Transverse colon (tissue), 4 donors: Measurements from ENCODE around the gene ARL15. TPM values are rescaled to one million over a fixed set of nuclear protein-coding genes. Genes with fewer than 3 reads are reported as not detected.

Experiments used
- DNase-seq: peaks from one replicate; pipeline ENCODE4 v3.0.0-alpha.2; 2019
- H3K27ac ChIP-seq, 4 donors: fragments of 200-600 bp; sonication (generic); 2 replicates each; pipeline ENCODE4 v1.5.1; 2016 to 2018; ENCODE audit warnings: inconsistent platforms in 4 of 4
- H3K27me3 ChIP-seq: fragments of 200-600 bp; sonication (generic); 2 replicates; pipeline ENCODE4 v1.5.1; 2017; ENCODE audit warnings: inconsistent platforms
- H3K36me3 ChIP-seq, 4 donors: fragments of 200-600 bp; sonication (generic); 2 replicates each; pipeline ENCODE4 v1.5.1; 2017 to 2019; ENCODE audit warnings: inconsistent platforms in 4 of 4
- H3K4me1 ChIP-seq, 4 donors: fragments of 200-600 bp; sonication (generic); 2 replicates each; pipeline ENCODE4 v1.5.1; 2017 to 2020; ENCODE audit warnings: inconsistent platforms in 4 of 4
- H3K4me3 ChIP-seq, 4 donors: fragments of 200-600 bp; sonication (generic); 1 replicate in 1 of 4; 2 replicates in 3 of 4; pipeline versions ENCODE4 v1.5.1 to v1.6.1; 2017 to 2019; ENCODE audit warnings: inconsistent platforms in 4 of 4
- H3K9me3 ChIP-seq, 2 donors: fragments of 200-600 bp; sonication (generic); 2 replicates each; pipeline ENCODE4 v1.5.1; 2017 to 2019; ENCODE audit warnings: inconsistent platforms in 2 of 2
- EP300 ChIP-seq: sonication (generic); formaldehyde crosslinking; IDR thresholded peaks from one replicate; pipeline ENCODE4 v1.6.1; 2017; ENCODE audit warnings: antibody characterized with exemption, low read depth
- POLR2A ChIP-seq: fragments of 450-650 bp; IDR thresholded peaks from one replicate; pipeline ENCODE4 v1.6.1; 2016; ENCODE audit warnings: antibody characterized with exemption, mild to moderate bottlenecking, moderate library complexity
- POLR2AphosphoS5 ChIP-seq, 3 donors: sonication (generic); formaldehyde crosslinking; IDR thresholded peaks; one replicate each; pipeline ENCODE4 v1.6.1; 2016; ENCODE audit warnings: antibody characterized with exemption in 3 of 3
- WGBS, 2 donors: methylation state at CpG; one replicate each; pipeline ENCODE4 v1.1.5; 2018; ENCODE audit warnings: low coverage in 1 of 2; 5-methylcytosine and 5-hydroxymethylcytosine counted together
- in situ Hi-C, 4 donors: fragments of 200-750 bp; cut with MboI; loops; one replicate each; pipeline versions ENCODE4 v1.15.0 to v1.15.1; 2017; ENCODE audit warnings: low sequenced_read_pairs in 3 of 4, low pct_ligation_motif_present in 1 of 4, low pct_unique_long_range_greater_than_20kb in 1 of 4
- intact Hi-C: fragments of 100-400 bp; cut with DNase I; formaldehyde crosslinking; loops from one replicate; pipeline ENCODE4 v1.15.1; 2023; ENCODE audit warnings: low total_unique reads
- total RNA-seq, 4 donors: library from RNA; depleted of rRNA; stranded (reverse); fragments of >200 nt; gene quantifications; one replicate each; pipeline ENCODE4 v1.1.0, GENCODE V29; 2016
- TF ChIP-seq, protein P1 (sequence below), 5 experiments: fragments of 200-600 bp in 3 of 5; fragments of 450-650 bp in 2 of 5; sonication (generic) in 3 of 5; IDR thresholded peaks; 1 replicate in 2 of 5; 2 replicates in 3 of 5; pipeline ENCODE4 v1.5.1; 2016 to 2017; ENCODE audit warnings: antibody characterized with exemption in 5 of 5, inconsistent platforms in 3 of 5, mild to moderate bottlenecking in 2 of 5, moderate library complexity in 1 of 5

ARL15 gene
- total RNA-seq, 4 donors from 2014 or later = 9.0 to 57.1 (median 27.7) TPM

DNA sequence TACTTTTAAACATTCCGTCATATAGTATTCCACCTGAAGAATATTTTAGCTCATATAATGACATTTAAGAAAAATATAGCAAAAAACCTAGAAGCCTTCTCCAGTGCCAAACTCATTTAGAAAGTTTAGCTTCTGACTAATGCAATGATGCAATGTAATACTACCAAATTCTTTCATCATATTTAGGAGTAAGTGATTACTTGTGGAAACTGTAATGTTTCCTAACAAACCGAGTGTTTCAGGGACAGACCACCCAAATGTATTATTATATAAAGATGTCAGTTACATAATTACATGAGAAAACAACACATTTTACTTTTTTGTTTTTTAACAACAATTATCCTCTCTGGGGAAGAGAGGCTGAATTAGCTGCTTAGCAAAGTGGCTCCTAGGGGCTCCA, 316.2 kb downstream of the ARL15 start:
- in situ Hi-C loops (no loop called here), intact Hi-C loops (no loop called here)
- Histone ChIP-seq H3K4me3 (no peak overlapping the region), H3K27me3 (no peaks in the 10 kb centered on the region), H3K27ac (no peak overlapping the region), H3K36me3 (no peaks in the 10 kb centered on the region), H3K4me1 (no peaks in the 10 kb centered on the region), H3K9me3 (no peaks in the 10 kb centered on the region)
- no peak for DNase-seq
- 62 to 80% methylated on average over 2 of the region's 2 CpGs for WGBS, 2 donors
- TF ChIP-seq, protein P1, sequence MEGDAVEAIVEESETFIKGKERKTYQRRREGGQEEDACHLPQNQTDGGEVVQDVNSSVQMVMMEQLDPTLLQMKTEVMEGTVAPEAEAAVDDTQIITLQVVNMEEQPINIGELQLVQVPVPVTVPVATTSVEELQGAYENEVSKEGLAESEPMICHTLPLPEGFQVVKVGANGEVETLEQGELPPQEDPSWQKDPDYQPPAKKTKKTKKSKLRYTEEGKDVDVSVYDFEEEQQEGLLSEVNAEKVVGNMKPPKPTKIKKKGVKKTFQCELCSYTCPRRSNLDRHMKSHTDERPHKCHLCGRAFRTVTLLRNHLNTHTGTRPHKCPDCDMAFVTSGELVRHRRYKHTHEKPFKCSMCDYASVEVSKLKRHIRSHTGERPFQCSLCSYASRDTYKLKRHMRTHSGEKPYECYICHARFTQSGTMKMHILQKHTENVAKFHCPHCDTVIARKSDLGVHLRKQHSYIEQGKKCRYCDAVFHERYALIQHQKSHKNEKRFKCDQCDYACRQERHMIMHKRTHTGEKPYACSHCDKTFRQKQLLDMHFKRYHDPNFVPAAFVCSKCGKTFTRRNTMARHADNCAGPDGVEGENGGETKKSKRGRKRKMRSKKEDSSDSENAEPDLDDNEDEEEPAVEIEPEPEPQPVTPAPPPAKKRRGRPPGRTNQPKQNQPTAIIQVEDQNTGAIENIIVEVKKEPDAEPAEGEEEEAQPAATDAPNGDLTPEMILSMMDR (IDR thresholded peaks at IDR 0.05) = no peak

DNA sequence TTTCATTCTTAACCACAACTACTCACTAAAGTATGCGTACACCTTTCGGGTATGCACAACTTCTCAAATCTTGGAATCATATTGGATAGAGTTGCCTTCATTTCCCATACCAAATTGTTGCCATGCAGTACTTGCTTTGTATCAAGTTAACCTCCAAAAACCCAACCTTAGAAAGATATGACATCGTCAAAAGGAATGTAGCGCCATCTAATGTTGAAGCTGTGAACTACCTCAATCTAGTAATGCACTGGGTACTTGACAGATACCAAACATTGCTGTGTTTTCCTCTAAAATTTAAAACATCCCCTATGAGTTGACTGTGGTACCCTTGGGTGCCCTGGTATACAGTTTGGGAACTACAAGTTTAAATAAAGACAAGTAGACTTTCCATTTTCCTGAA, 318.4 kb downstream of the ARL15 start:
- no peak overlapping the region for H3K4me3 ChIP-seq
- 96% methylated on average over 4 of the region's 4 CpGs for WGBS, 2 donors
- no peaks in the 10 kb centered on the region for H3K27me3 ChIP-seq
- no peak for DNase-seq
- H3K4me1 ChIP-seq = no peaks in the 10 kb centered on the region
- in situ Hi-C loops (no loop called here), intact Hi-C loops (no loop called here)
- no peaks in the 10 kb centered on the region for H3K9me3 ChIP-seq
- H3K27ac ChIP-seq = no peak overlapping the region
- TF ChIP-seq, protein P1 (IDR thresholded peaks at IDR 0.05) = peak in 1 of 5 experiments; percentile 11
- TF ChIP-seq POLR2A (no peak), EP300 (no peak), POLR2AphosphoS5 (IDR thresholded peaks at IDR 0.05) (no peak)
- no peaks in the 10 kb centered on the region for H3K36me3 ChIP-seq

GRCh38 chr5:53987101-53987500, 323.3 kb downstream of the ARL15 start:
- in situ Hi-C loops = no loop called here

GRCh38 chr5:53985796-53986195, 324.6 kb downstream of the ARL15 start:
- 88 to 95% methylated on average over 5 of the region's 5 CpGs for WGBS, 2 donors

More at GRCh38 chr5:53987101-53987500, 323.3 kb downstream of the ARL15 start:
- no peak for DNase-seq
- Histone ChIP-seq H3K27me3 (no peaks in the 10 kb centered on the region), H3K36me3 (no peaks in the 10 kb centered on the region), H3K4me3 (no peak overlapping the region), H3K4me1 (no peaks in the 10 kb centered on the region), H3K27ac (no peak overlapping the region), H3K9me3 (no peaks in the 10 kb centered on the region)
- WGBS, 2 donors = 90 to 92% methylated on average over 2 to 3 of the region's 3 CpGs
- no peak for TF ChIP-seq POLR2AphosphoS5 (IDR thresholded peaks at IDR 0.05)
- no peak for TF ChIP-seq POLR2A
- TF ChIP-seq, protein P1 (IDR thresholded peaks at IDR 0.05) = no peak
- TF ChIP-seq EP300 = no peak
- intact Hi-C loops = no loop called here

More at GRCh38 chr5:53985796-53986195, 324.6 kb downstream of the ARL15 start:
- Histone ChIP-seq H3K4me3 (no peak overlapping the region), H3K36me3 (no peaks in the 10 kb centered on the region), H3K4me1 (no peaks in the 10 kb centered on the region), H3K27me3 (no peaks in the 10 kb centered on the region), H3K9me3 (no peaks in the 10 kb centered on the region), H3K27ac (no peak overlapping the region)
- no peak for DNase-seq
- TF ChIP-seq EP300 = no peak
- TF ChIP-seq, protein P1 (IDR thresholded peaks at IDR 0.05) = no peak
- TF ChIP-seq POLR2AphosphoS5 (IDR thresholded peaks at IDR 0.05) = no peak
- TF ChIP-seq POLR2A = no peak
- intact Hi-C loops (no loop called here), in situ Hi-C loops (no loop called here)
